ENCODE measurements around the gene IER5L. TPM values are rescaled to one million over a fixed set of nuclear protein-coding genes. Genes with fewer than 3 reads are reported as not detected.

IER5L gene
- total and polyA plus RNA-seq, 8 donors: 5.7 to 21.4 (median 8.2) TPM

- no peaks in the 10 kb centered on the region for H3K9me3 ChIP-seq
- peaks cover 0 to 15% of the 10 kb centered on the region in 2 donors for H3K4me1 ChIP-seq
- H3K4me3 ChIP-seq: no peak overlapping the region
- H3K27me3 ChIP-seq: no peaks in the 10 kb centered on the region
- no peak overlapping the region for H3K27ac ChIP-seq
- TF ChIP-seq, protein P1, sequence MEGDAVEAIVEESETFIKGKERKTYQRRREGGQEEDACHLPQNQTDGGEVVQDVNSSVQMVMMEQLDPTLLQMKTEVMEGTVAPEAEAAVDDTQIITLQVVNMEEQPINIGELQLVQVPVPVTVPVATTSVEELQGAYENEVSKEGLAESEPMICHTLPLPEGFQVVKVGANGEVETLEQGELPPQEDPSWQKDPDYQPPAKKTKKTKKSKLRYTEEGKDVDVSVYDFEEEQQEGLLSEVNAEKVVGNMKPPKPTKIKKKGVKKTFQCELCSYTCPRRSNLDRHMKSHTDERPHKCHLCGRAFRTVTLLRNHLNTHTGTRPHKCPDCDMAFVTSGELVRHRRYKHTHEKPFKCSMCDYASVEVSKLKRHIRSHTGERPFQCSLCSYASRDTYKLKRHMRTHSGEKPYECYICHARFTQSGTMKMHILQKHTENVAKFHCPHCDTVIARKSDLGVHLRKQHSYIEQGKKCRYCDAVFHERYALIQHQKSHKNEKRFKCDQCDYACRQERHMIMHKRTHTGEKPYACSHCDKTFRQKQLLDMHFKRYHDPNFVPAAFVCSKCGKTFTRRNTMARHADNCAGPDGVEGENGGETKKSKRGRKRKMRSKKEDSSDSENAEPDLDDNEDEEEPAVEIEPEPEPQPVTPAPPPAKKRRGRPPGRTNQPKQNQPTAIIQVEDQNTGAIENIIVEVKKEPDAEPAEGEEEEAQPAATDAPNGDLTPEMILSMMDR (IDR thresholded peaks at IDR 0.05): no peak
- peaks cover 0 to 3% of the 10 kb centered on the region in 2 donors for H3K36me3 ChIP-seq
- no peak for ATAC-seq
- intact Hi-C loops (cut with DNase I): no loop called here
- no peak for DNase-seq
Observed at GRCh38 chr9:129160712-129161533, 17.1 kb downstream of the IER5L start.

DNA sequence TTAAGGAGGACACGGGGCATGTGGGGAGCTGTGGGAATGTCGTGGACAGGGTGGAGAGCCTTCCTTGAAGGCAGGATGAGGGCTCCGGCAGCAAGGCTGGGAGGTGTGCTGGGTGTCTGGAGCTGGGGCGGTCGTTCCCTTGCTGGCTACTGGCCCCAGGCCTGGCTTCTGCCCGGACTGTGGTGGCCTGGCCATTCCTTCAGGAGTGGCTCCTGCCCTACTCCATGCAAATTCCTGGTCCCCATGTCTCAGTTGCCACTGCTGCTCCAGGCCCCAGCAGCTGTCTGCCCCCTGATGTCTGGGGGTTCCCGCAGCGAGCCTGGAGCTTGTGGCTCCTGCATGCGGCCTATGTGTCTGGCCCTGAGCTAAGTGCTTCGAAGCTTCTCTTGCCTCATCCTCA, 21.9 kb downstream of the IER5L start:
- H3K9me3 ChIP-seq: no peaks in the 10 kb centered on the region
- TF ChIP-seq, protein P1 (IDR thresholded peaks at IDR 0.05): no peak
- no peaks in the 10 kb centered on the region for H3K27me3 ChIP-seq
- ATAC-seq (no peak), DNase-seq (no peak)
- no peak overlapping the region for H3K4me3 ChIP-seq
- H3K4me1 ChIP-seq: no peaks in the 10 kb centered on the region
- H3K36me3 ChIP-seq: peaks cover 0 to 33% of the 10 kb centered on the region in 2 donors
- H3K27ac ChIP-seq: no peak overlapping the region
- intact Hi-C loops (cut with DNase I): no loop called here

GRCh38 chr9:129154866-129155477, 23.1 kb downstream of the IER5L start:
- DNase-seq (no peak), ATAC-seq (no peak)
- Histone ChIP-seq H3K27ac (no peak overlapping the region), H3K4me3 (no peak overlapping the region), H3K27me3 (no peaks in the 10 kb centered on the region), H3K4me1 (no peaks in the 10 kb centered on the region), H3K36me3 (peaks cover 0 to 38% of the 10 kb centered on the region in 2 donors), H3K9me3 (no peaks in the 10 kb centered on the region)
- TF ChIP-seq, protein P1 (IDR thresholded peaks at IDR 0.05): no peak
- intact Hi-C loops (cut with DNase I): no loop called here

DNA sequence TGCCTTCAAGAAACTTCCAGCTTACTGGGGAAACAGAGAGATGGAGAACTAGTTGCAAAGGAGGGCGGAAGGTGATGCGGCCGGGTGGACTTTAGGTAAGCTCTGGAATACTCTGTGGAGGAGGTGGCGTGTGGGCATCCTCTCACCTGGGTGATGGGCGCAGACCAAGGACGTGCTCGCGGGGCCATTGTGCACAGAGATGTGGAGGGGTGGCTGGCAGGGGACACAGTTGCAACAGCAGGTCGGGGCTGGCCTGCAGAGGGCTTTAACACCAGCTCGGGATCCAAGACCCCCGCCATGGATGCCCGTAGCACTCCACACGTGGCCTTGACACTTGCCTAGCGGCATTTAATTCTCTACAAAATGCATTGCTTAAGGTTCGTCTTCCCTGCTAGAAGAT, 26.6 kb downstream of the IER5L start:
- H3K9me3 ChIP-seq: no peaks in the 10 kb centered on the region
- peaks cover 5 to 12% of the 10 kb centered on the region in 2 donors for H3K4me1 ChIP-seq
- intact Hi-C loops (cut with DNase I): no loop called here
- no peaks in the 10 kb centered on the region for H3K27me3 ChIP-seq
- H3K36me3 ChIP-seq: peaks cover 0 to 68% of the 10 kb centered on the region in 2 donors
- no peak overlapping the region for H3K27ac ChIP-seq
- ATAC-seq (no peak), DNase-seq (no peak)
- TF ChIP-seq, protein P1 (IDR thresholded peaks at IDR 0.05): no peak
- no peak overlapping the region for H3K4me3 ChIP-seq

DNA sequence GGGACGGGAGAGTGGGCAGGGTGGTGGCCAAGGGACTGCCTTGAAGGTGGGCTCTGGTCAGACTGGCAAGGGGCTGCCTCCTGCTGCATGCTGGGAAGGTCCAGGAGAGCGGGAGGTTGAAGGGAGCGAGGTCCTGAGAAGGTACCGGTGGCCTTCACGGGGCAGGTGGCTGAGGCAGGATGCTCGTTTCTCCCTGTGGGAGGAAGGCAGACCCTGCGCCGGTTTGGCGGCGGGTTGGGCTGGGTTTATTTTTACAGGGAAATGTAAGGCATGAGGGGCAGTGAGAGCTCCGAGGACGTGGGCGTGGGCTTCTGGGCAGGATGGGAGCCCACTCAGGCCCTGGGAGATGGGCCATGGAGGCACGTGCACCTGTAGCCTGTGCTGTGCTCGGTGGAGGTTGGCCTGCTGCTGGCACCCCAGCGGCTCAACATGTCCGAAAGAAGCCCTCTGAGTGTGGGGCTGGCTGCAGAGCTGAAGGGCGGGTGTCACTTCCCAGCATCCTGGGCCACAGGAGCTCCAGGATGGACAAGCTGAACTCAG, 27.3 kb downstream of the IER5L start:
- intact Hi-C loops (cut with DNase I): no loop called here
- ATAC-seq (no peak), DNase-seq (no peak)
- Histone ChIP-seq H3K9me3 (no peaks in the 10 kb centered on the region), H3K4me1 (peaks cover 12 to 20% of the 10 kb centered on the region in 2 donors), H3K4me3 (no peak overlapping the region), H3K27me3 (no peaks in the 10 kb centered on the region), H3K36me3 (peaks cover 0 to 69% of the 10 kb centered on the region in 2 donors), H3K27ac (no peak overlapping the region)
- TF ChIP-seq, protein P1 (IDR thresholded peaks at IDR 0.05): no peak
